HepG2 (cell line): ENCODE data around the gene SPOPL. TPM values are rescaled to one million over a fixed set of nuclear protein-coding genes. Genes with fewer than 3 reads are reported as not detected.

Experiments
- CBFB ChIP-seq: sonication (generic); formaldehyde crosslinking; IDR thresholded peaks from 2 replicates; pipeline ENCODE4 v1.4.0; 2020; ENCODE audit warnings: missing genetic modification reagents
- GTF2F1 ChIP-seq: fragments of 150-350 bp; IDR thresholded peaks from 2 replicates; pipeline ENCODE4 v1.6.1; 2014; ENCODE audit warnings: low read length
- HMGXB3 ChIP-seq: sonication (generic); formaldehyde crosslinking; IDR thresholded peaks from 2 replicates; pipeline ENCODE4 v1.4.0; 2020; ENCODE audit warnings: missing genetic modification reagents, borderline replicate concordance
- HNF1B ChIP-seq: sonication (generic); formaldehyde crosslinking; IDR thresholded peaks from 2 replicates; pipeline ENCODE4 v1.5.1; 2020; ENCODE audit warnings: mild to moderate bottlenecking, moderate library complexity, missing genetic modification reagents
- KDM3A ChIP-seq: IDR thresholded peaks from 2 replicates; pipeline ENCODE4 v1.6.1; 2018; ENCODE audit warnings: low read depth, missing compliant biosample characterization
- PHB2 ChIP-seq: fragments of 450-650 bp; IDR thresholded peaks from 2 replicates; pipeline ENCODE4 v1.6.1; 2018; ENCODE audit not compliant: partially characterized antibody
- RNF2 ChIP-seq: fragments of 450-650 bp; conservative IDR thresholded peaks from 2 replicates; pipeline ENCODE4 v1.6.1; 2016; ENCODE audit warnings: low read depth
- SNAI1 ChIP-seq: sonication (generic); formaldehyde crosslinking; IDR thresholded peaks from 2 replicates; pipeline ENCODE4 v1.5.0; 2020; ENCODE audit warnings: mild to moderate bottlenecking, missing genetic modification reagents, borderline replicate concordance
- ZNF224 ChIP-seq: sonication (generic); formaldehyde crosslinking; IDR thresholded peaks from 2 replicates; pipeline ENCODE4 v1.5.0; 2020; ENCODE audit warnings: mild to moderate bottlenecking, missing genetic modification reagents
- ZNF557 ChIP-seq: sonication (generic); formaldehyde crosslinking; IDR thresholded peaks from 2 replicates; pipeline ENCODE4 v1.4.0; 2020; ENCODE audit warnings: missing genetic modification reagents
- ZNF558 ChIP-seq: sonication (generic); formaldehyde crosslinking; IDR thresholded peaks from 2 replicates; pipeline ENCODE4 v1.9.0; 2022; ENCODE audit warnings: mild to moderate bottlenecking, missing genetic modification reagents, borderline replicate concordance
- ZNF572 ChIP-seq: sonication (generic); formaldehyde crosslinking; IDR thresholded peaks from 2 replicates; pipeline ENCODE4 v1.5.1; 2020; ENCODE audit warnings: mild to moderate bottlenecking, missing genetic modification reagents
- ZNF616 ChIP-seq: sonication (generic); formaldehyde crosslinking; IDR thresholded peaks from 2 replicates; pipeline ENCODE4 v1.5.0; 2020; ENCODE audit warnings: low read depth, mild to moderate bottlenecking, missing genetic modification reagents
- ZNF672 ChIP-seq: sonication (generic); formaldehyde crosslinking; IDR thresholded peaks from 2 replicates; pipeline ENCODE4 v1.8.1; 2022; ENCODE audit warnings: missing genetic modification reagents
- ZNF772 ChIP-seq: sonication (generic); formaldehyde crosslinking; IDR thresholded peaks from 2 replicates; pipeline ENCODE4 v1.5.0; 2020; ENCODE audit warnings: mild to moderate bottlenecking, missing genetic modification reagents
- polyA plus RNA-seq, 8 experiments: library from polyadenylated mRNA; depleted of rRNA in 3 of 8; stranded (reverse) in 7 of 8; unstranded in 1 of 8; fragments of >200 nt; fragmentation: Illumina TruSeq in 4 of 8; extraction: Trizol in 4 of 8; gene quantifications; 2 replicates each; pipeline versions ENCODE4 v1.2.1 to v1.2.3, GENCODE V29; 2011 to 2016; ENCODE audit warnings: low read depth in 4 of 8, missing spikeins in 1 of 8, mixed read lengths in 1 of 8; ENCODE audit not compliant: insufficient read depth in 1 of 8
- total RNA-seq, 5 experiments: library from RNA; depleted of rRNA; stranded (reverse); fragments of >200 nt; fragmentation: Illumina TruSeq; extraction: Trizol; gene quantifications; 2 replicates each; pipeline ENCODE4 v1.2.3, GENCODE V29; 2016; ENCODE audit warnings: low read depth in 1 of 5
- TF ChIP-seq, protein P1 (sequence below): IDR thresholded peaks from 2 replicates; pipeline ENCODE4 v1.6.1; 2016; ENCODE audit warnings: low read depth
- TF ChIP-seq, protein P2 (sequence below): conservative IDR thresholded peaks from 2 replicates; pipeline ENCODE4 v1.6.1; 2018; ENCODE audit warnings: missing genetic modification reagents
- TF ChIP-seq, protein P3 (sequence below): sonication (generic); formaldehyde crosslinking; IDR thresholded peaks from 2 replicates; pipeline ENCODE4 v1.4.0; 2020; ENCODE audit warnings: mild to moderate bottlenecking, missing genetic modification reagents
- TF ChIP-seq, protein P4 (sequence below): sonication (generic); formaldehyde crosslinking; IDR thresholded peaks from 2 replicates; pipeline ENCODE4 v1.4.0; 2020; ENCODE audit warnings: missing genetic modification reagents

The SPOPL gene
- total and polyA plus RNA-seq, 2 of the 13 experiments (the other 11 are each of a cell fraction or from before 2014, with no cell fraction given): 12.6 to 51.6 TPM

- TF ChIP-seq HMGXB3 (CRISPR knock-in tag) (no peak), RNF2 (no peak), ZNF224 (CRISPR knock-in tag) (no peak), ZNF772 (CRISPR knock-in tag) (no peak), PHB2 (no peak), CBFB (no peak), ZNF572 (CRISPR knock-in tag) (no peak), HNF1B (CRISPR knock-in tag) (no peak), ZNF557 (0 out of 2 replicates have a peak, but pooled peaks have one; percentile 3), SNAI1 (CRISPR knock-in tag) (no peak), GTF2F1 (no peak), ZNF672 (CRISPR knock-in tag) (no peak), ZNF558 (CRISPR knock-in tag) (no peak), KDM3A (CRISPR knock-in tag) (no peak), ZNF616 (no peak)
- TF ChIP-seq, protein P1, sequence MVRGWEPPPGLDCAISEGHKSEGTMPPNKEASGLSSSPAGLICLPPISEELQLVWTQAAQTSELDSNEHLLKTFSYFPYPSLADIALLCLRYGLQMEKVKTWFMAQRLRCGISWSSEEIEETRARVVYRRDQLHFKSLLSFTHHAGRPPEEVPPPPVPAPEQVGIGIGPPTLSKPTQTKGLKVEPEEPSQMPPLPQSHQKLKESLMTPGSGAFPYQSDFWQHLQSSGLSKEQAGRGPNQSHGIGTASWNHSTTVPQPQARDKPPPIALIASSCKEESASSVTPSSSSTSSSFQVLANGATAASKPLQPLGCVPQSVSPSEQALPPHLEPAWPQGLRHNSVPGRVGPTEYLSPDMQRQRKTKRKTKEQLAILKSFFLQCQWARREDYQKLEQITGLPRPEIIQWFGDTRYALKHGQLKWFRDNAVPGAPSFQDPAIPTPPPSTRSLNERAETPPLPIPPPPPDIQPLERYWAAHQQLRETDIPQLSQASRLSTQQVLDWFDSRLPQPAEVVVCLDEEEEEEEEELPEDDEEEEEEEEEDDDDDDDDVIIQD: no peak
- TF ChIP-seq, protein P2, sequence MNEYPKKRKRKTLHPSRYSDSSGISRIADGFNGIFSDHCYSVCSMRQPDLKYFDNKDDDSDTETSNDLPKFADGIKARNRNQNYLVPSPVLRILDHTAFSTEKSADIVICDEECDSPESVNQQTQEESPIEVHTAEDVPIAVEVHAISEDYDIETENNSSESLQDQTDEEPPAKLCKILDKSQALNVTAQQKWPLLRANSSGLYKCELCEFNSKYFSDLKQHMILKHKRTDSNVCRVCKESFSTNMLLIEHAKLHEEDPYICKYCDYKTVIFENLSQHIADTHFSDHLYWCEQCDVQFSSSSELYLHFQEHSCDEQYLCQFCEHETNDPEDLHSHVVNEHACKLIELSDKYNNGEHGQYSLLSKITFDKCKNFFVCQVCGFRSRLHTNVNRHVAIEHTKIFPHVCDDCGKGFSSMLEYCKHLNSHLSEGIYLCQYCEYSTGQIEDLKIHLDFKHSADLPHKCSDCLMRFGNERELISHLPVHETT (CRISPR knock-in tag): no peak
- TF ChIP-seq, protein P3, sequence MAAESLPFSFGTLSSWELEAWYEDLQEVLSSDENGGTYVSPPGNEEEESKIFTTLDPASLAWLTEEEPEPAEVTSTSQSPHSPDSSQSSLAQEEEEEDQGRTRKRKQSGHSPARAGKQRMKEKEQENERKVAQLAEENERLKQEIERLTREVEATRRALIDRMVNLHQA: no peak
- TF ChIP-seq, protein P4, sequence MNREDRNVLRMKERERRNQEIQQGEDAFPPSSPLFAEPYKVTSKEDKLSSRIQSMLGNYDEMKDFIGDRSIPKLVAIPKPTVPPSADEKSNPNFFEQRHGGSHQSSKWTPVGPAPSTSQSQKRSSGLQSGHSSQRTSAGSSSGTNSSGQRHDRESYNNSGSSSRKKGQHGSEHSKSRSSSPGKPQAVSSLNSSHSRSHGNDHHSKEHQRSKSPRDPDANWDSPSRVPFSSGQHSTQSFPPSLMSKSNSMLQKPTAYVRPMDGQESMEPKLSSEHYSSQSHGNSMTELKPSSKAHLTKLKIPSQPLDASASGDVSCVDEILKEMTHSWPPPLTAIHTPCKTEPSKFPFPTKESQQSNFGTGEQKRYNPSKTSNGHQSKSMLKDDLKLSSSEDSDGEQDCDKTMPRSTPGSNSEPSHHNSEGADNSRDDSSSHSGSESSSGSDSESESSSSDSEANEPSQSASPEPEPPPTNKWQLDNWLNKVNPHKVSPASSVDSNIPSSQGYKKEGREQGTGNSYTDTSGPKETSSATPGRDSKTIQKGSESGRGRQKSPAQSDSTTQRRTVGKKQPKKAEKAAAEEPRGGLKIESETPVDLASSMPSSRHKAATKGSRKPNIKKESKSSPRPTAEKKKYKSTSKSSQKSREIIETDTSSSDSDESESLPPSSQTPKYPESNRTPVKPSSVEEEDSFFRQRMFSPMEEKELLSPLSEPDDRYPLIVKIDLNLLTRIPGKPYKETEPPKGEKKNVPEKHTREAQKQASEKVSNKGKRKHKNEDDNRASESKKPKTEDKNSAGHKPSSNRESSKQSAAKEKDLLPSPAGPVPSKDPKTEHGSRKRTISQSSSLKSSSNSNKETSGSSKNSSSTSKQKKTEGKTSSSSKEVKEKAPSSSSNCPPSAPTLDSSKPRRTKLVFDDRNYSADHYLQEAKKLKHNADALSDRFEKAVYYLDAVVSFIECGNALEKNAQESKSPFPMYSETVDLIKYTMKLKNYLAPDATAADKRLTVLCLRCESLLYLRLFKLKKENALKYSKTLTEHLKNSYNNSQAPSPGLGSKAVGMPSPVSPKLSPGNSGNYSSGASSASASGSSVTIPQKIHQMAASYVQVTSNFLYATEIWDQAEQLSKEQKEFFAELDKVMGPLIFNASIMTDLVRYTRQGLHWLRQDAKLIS (CRISPR knock-in tag): no peak
Measured at GRCh38 chr2:138491495-138491862, 10.1 kb upstream of the SPOPL start (continued).
